Measurements from ENCODE around the gene PRG2. TPM values are rescaled to one million over a fixed set of nuclear protein-coding genes. Genes with fewer than 3 reads are reported as not detected.

The PRG2 gene
- total RNA-seq, 4 donors from 2014 or later: 0.22 to 0.94 (median 0.71) TPM; not detected in 1

GRCh38 chr11:57413681-57414080 lies 23.2 kb upstream of the PRG2 start:
- peaks cover 15 to 25% of the 10 kb centered on the region in 2 donors for H3K4me1 ChIP-seq
- intact Hi-C loops (cut with DNase I): no loop called here
- peak overlapping the region in 1 of 3 donors; percentile 13 for H3K27ac ChIP-seq
- H3K9me3 ChIP-seq: no peaks in the 10 kb centered on the region
- peaks cover 59 to 63% of the 10 kb centered on the region in 2 donors for H3K36me3 ChIP-seq
- DNase-seq: no peak
- no peak for TF ChIP-seq POLR2A (IDR thresholded peaks at IDR 0.05)
- no peak for TF ChIP-seq CTCF (IDR thresholded peaks at IDR 0.05)
- no peak overlapping the region for H3K4me3 ChIP-seq (replicated peaks in 1 of 3)
- H3K27me3 ChIP-seq: no peaks in the 10 kb centered on the region
- WGBS, 2 donors: 86 to 91% methylated on average over 4 of the region's 4 CpGs

- Histone ChIP-seq H3K27ac (no peak overlapping the region), H3K27me3 (no peaks in the 10 kb centered on the region), H3K36me3 (peaks cover 55 to 68% of the 10 kb centered on the region in 2 donors), H3K9me3 (no peaks in the 10 kb centered on the region), H3K4me1 (peaks cover 4 to 15% of the 10 kb centered on the region in 2 donors), H3K4me3 (replicated peaks in 1 of 3) (no peak overlapping the region)
- TF ChIP-seq POLR2A (IDR thresholded peaks at IDR 0.05) (no peak), CTCF (IDR thresholded peaks at IDR 0.05) (no peak)
- intact Hi-C loops (cut with DNase I): no loop called here
- DNase-seq: no peak
Observed at GRCh38 chr11:57410287-57410686, 19.8 kb upstream of the PRG2 start.

- H3K4me3 ChIP-seq (replicated peaks in 1 of 3): no peak overlapping the region
- H3K36me3 ChIP-seq: peaks cover 47 to 60% of the 10 kb centered on the region in 2 donors
- peaks cover 4 to 16% of the 10 kb centered on the region in 2 donors for H3K4me1 ChIP-seq
- WGBS, 2 donors: 97 to 98% methylated on average over 18 of the region's 18 CpGs
- no peak for DNase-seq
- no peaks in the 10 kb centered on the region for H3K9me3 ChIP-seq
- no peaks in the 10 kb centered on the region for H3K27me3 ChIP-seq
- TF ChIP-seq CTCF (IDR thresholded peaks at IDR 0.05) (no peak), POLR2A (IDR thresholded peaks at IDR 0.05) (no peak)
- no peak overlapping the region for H3K27ac ChIP-seq
- intact Hi-C loops (cut with DNase I): no loop called here
Observed at GRCh38 chr11:57409321-57410100, 19.1 kb upstream of the PRG2 start.

- H3K4me1 ChIP-seq: peaks cover 4 to 16% of the 10 kb centered on the region in 2 donors
- H3K4me3 ChIP-seq (replicated peaks in 1 of 3): no peak overlapping the region
- no peaks in the 10 kb centered on the region for H3K9me3 ChIP-seq
- intact Hi-C loops (cut with DNase I): no loop called here
- no peak overlapping the region for H3K27ac ChIP-seq
- peaks cover 41 to 52% of the 10 kb centered on the region in 2 donors for H3K36me3 ChIP-seq
- no peaks in the 10 kb centered on the region for H3K27me3 ChIP-seq
- WGBS, 2 donors: 84 to 92% methylated on average over 2 of the region's 2 CpGs
- no peak for DNase-seq
- TF ChIP-seq POLR2A (IDR thresholded peaks at IDR 0.05) (no peak), CTCF (IDR thresholded peaks at IDR 0.05) (no peak)
Observed at GRCh38 chr11:57408771-57409170, 18.3 kb upstream of the PRG2 start.

- intact Hi-C loops (cut with DNase I): no loop called here
- Histone ChIP-seq H3K4me1 (peaks cover 4 to 16% of the 10 kb centered on the region in 2 donors), H3K27ac (no peak overlapping the region), H3K9me3 (no peaks in the 10 kb centered on the region), H3K27me3 (no peaks in the 10 kb centered on the region), H3K4me3 (replicated peaks in 1 of 3) (no peak overlapping the region), H3K36me3 (peaks cover 40 to 46% of the 10 kb centered on the region in 2 donors)
- DNase-seq: no peak
- TF ChIP-seq CTCF (IDR thresholded peaks at IDR 0.05): no peak
- no peak for TF ChIP-seq POLR2A (IDR thresholded peaks at IDR 0.05)
- WGBS, 2 donors: 94 to 95% methylated on average over 8 of the region's 8 CpGs
Observed at GRCh38 chr11:57407941-57408475, 17.6 kb upstream of the PRG2 start.
